DOHH2 (cell line): Measurements from ENCODE around the gene IMMP2L.

ENCODE experiments used
- H3F3A ChIP-seq: fragments of 200-600 bp; sonication (generic), shearing (Covaris generic); 2 replicates; pipeline ENCODE4 v1.6.0; 2016; ENCODE audit warnings: antibody characterized with exemption, mild to moderate bottlenecking; ENCODE audit not compliant: control insufficient read depth, insufficient read depth
- H3K27ac ChIP-seq: fragments of 200-600 bp; sonication (generic); 2 replicates; pipeline ENCODE4 v1.5.1; 2014; ENCODE audit warnings: low read depth, mild to moderate bottlenecking, low read length, moderate library complexity
- H3K27me3 ChIP-seq: fragments of 200-600 bp; sonication (generic); 2 replicates; pipeline ENCODE4 v1.6.1; 2014; ENCODE audit warnings: mild to moderate bottlenecking, low read length, mixed read lengths; ENCODE audit not compliant: control insufficient read depth
- H3K36me3 ChIP-seq: fragments of 200-600 bp; sonication (generic); 2 replicates; pipeline ENCODE4 v1.6.1; 2014; ENCODE audit warnings: mild to moderate bottlenecking, low read length, moderate library complexity, mixed read lengths; ENCODE audit not compliant: control insufficient read depth
- H3K4me1 ChIP-seq: fragments of 200-600 bp; sonication (generic); 2 replicates; pipeline ENCODE4 v1.6.1; 2014; ENCODE audit warnings: mild to moderate bottlenecking, low read length, mixed read lengths; ENCODE audit not compliant: control insufficient read depth
- H3K4me2 ChIP-seq: fragments of 200-600 bp; sonication (generic); 2 replicates; pipeline ENCODE4 v1.6.0; 2014; ENCODE audit warnings: mild to moderate bottlenecking, low read length, moderate library complexity
- H3K4me3 ChIP-seq: fragments of 200-600 bp; sonication (generic); 2 replicates; pipeline ENCODE4 v1.5.1; 2014; ENCODE audit warnings: mild to moderate bottlenecking, low read length, mixed read lengths
- H3K79me2 ChIP-seq: fragments of 200-600 bp; sonication (generic); 2 replicates; pipeline ENCODE4 v1.6.1; 2014; ENCODE audit warnings: mild to moderate bottlenecking, low read length, mixed read lengths; ENCODE audit not compliant: control insufficient read depth
- H3K9me2 ChIP-seq: fragments of 200-600 bp; sonication (generic); replicated peaks from 2 replicates; pipeline ENCODE4 v1.6.1; 2014; ENCODE audit warnings: mild to moderate bottlenecking, low read length, mixed read lengths; ENCODE audit not compliant: control insufficient read depth
- H3K9me3 ChIP-seq: fragments of 200-600 bp; sonication (generic); 2 replicates; pipeline ENCODE4 v1.6.1; 2014; ENCODE audit warnings: antibody characterized with exemption, low read length, mixed read lengths; ENCODE audit not compliant: control insufficient read depth, insufficient read depth
- H4K20me1 ChIP-seq: fragments of 200-600 bp; sonication (generic); 2 replicates; pipeline ENCODE4 v1.6.0; 2014; ENCODE audit warnings: low read depth, mild to moderate bottlenecking, antibody characterized with exemption, low read length, moderate library complexity; ENCODE audit not compliant: control insufficient read depth, insufficient read depth
- CTCF ChIP-seq: fragments of 200-600 bp; sonication (generic); IDR thresholded peaks from one replicate; pipeline ENCODE4 v1.5.1; 2014; ENCODE audit warnings: antibody characterized with exemption, mild to moderate bottlenecking, low read depth, low read length; ENCODE audit not compliant: poor library complexity, severe bottlenecking
- EZH2phosphoT487 ChIP-seq: fragments of 200-600 bp; sonication (generic); IDR thresholded peaks from 2 replicates; pipeline ENCODE4 v1.6.1; 2017; ENCODE audit warnings: borderline replicate concordance, mild to moderate bottlenecking, antibody characterized with exemption, low read length, moderate library complexity, mixed read lengths

The IMMP2L gene

DNA sequence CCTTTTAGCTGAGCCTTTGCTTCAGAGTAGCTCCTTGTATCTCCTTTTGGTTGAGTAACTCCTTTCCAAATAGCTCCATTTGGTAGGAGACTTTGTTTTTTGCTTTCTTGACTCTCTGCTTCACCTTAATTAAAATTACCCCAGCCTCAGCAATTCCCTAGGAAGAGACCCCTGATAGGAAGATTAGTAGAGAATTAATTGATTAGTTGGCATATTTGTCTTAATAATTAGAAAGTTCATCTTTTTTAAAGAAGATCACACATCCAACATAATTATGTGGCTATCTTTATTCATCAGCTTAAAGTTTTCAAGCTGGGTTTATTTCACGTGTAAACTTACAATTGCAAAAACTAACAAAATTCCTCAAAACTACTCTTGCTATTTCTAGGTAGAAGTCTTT, 352.2 kb downstream of the IMMP2L start:
- Histone ChIP-seq H3K4me3 (no peak overlapping the region), H3K27ac (no peak overlapping the region), H3K4me2 (no peak overlapping the region), H3K4me1 (no peaks in the 10 kb centered on the region), H3K27me3 (no peaks in the 10 kb centered on the region), H4K20me1 (no peaks in the 10 kb centered on the region), H3K79me2 (no peaks in the 10 kb centered on the region), H3F3A (no peaks in the 10 kb centered on the region), H3K9me2 (no peaks in the 10 kb centered on the region), H3K9me3 (no peaks in the 10 kb centered on the region), H3K36me3 (no peaks in the 10 kb centered on the region)
- TF ChIP-seq EZH2phosphoT487 (no peak), CTCF (no peak)

DNA sequence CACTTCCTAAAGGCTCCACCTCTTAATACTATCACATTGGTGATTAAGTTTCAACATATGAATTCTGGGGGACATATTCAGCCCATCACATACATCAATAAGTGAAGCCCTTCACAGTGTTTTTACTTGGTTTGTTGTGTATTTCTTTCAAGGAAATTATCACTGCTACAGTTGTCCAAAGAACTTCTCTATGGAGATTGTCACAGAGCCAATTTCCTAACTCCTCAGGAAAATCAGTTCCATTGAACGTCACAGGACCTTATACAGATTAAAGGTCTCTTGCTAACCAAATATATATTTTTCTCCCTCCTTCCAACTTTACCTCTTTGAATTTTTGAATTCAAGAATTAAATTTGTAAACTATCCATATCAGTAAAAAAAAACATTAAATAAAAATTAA, 357.0 kb downstream of the IMMP2L start:
- Histone ChIP-seq H3K4me2 (no peak overlapping the region), H3F3A (no peaks in the 10 kb centered on the region), H3K79me2 (no peaks in the 10 kb centered on the region), H3K9me2 (no peaks in the 10 kb centered on the region), H4K20me1 (no peaks in the 10 kb centered on the region), H3K27ac (no peak overlapping the region), H3K4me3 (no peak overlapping the region), H3K36me3 (no peaks in the 10 kb centered on the region), H3K4me1 (no peaks in the 10 kb centered on the region), H3K9me3 (no peaks in the 10 kb centered on the region), H3K27me3 (no peaks in the 10 kb centered on the region)
- TF ChIP-seq EZH2phosphoT487, result no peak
- no peak for TF ChIP-seq CTCF

DNA sequence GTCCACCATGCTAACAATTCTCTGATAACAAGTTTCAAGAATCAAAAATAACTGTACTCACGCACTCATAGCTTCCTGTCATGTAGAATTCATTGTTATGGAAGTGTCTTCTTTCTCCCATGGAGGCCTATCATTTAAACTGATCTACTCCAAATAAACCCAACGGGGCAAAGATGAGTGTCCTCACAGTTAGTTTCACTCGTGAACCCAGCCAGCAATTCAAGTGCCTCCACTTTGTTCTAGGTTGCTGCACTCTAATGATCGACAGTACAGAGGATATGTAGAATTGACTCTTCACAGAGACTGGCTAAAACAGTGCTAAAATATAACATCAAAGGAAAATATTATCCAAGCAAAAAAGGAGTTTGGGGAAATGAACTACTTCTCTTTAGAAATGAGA, 360.0 kb downstream of the IMMP2L start:
- H3K79me2 ChIP-seq, result no peaks in the 10 kb centered on the region
- TF ChIP-seq EZH2phosphoT487, result no peak
- no peak for TF ChIP-seq CTCF

GRCh38 chr7:111199643-111200042, 362.6 kb downstream of the IMMP2L start:
- Histone ChIP-seq H4K20me1 (no peaks in the 10 kb centered on the region), H3K9me3 (no peaks in the 10 kb centered on the region), H3K4me2 (no peak overlapping the region), H3K4me3 (no peak overlapping the region), H3K9me2 (no peaks in the 10 kb centered on the region), H3K79me2 (no peaks in the 10 kb centered on the region), H3K27ac (no peak overlapping the region), H3K4me1 (no peaks in the 10 kb centered on the region), H3F3A (no peaks in the 10 kb centered on the region), H3K36me3 (no peaks in the 10 kb centered on the region), H3K27me3 (no peaks in the 10 kb centered on the region)
- no peak for TF ChIP-seq EZH2phosphoT487
- TF ChIP-seq CTCF, result no peak

More for the DNA sequence above, 360.0 kb downstream of the IMMP2L start:
- Histone ChIP-seq H3K36me3 (no peaks in the 10 kb centered on the region), H4K20me1 (no peaks in the 10 kb centered on the region), H3F3A (no peaks in the 10 kb centered on the region), H3K27ac (no peak overlapping the region), H3K9me3 (no peaks in the 10 kb centered on the region), H3K27me3 (no peaks in the 10 kb centered on the region), H3K4me3 (no peak overlapping the region), H3K4me1 (no peaks in the 10 kb centered on the region), H3K4me2 (no peak overlapping the region), H3K9me2 (no peaks in the 10 kb centered on the region)
